Omental fat pad (tissue), 4 donors: ENCODE data around the gene BPHL. TPM values are rescaled to one million over a fixed set of nuclear protein-coding genes. Genes with fewer than 3 reads are reported as not detected.

Source experiments
- ATAC-seq: fragments of 150-250 bp; one replicate; pipeline ENCODE4 v1.9.1; 2016; ENCODE audit warnings: mild to moderate bottlenecking, moderate library complexity; ENCODE audit not compliant: low FRiP score
- DNase-seq: peaks from one replicate; pipeline ENCODE4 v3.0.0-alpha.2; 2019; ENCODE audit warnings: low spot score
- CTCF ChIP-seq, 3 donors: fragments of 450-650 bp; IDR thresholded peaks; one replicate each; pipeline ENCODE4 v1.5.1; 2016 to 2017; ENCODE audit warnings: antibody characterized with exemption in 3 of 3, mild to moderate bottlenecking in 3 of 3, moderate library complexity in 2 of 3
- total RNA-seq, 4 donors: library from RNA; depleted of rRNA; stranded (reverse); fragments of >200 nt; gene quantifications; one replicate each; pipeline ENCODE4 v1.1.0, GENCODE V29; 2016

BPHL gene
- total RNA-seq, 4 donors from 2014 or later: 13.5 to 41.5 (median 20.9) TPM

GRCh38 chr6:3157131-3157933 lies 38.8 kb downstream of the BPHL start, which contains the start of gene TUBB2A:
Gene TUBB2A (minus strand): TSS chr6:3157544. CDS start chr6:3157463, 81 bp downstream.
- peak in 1 of 3 donors; percentile 7 for TF ChIP-seq CTCF (IDR thresholded peaks at IDR 0.05)
- ATAC-seq (peak; percentile 89), DNase-seq (peak; percentile 70)

GRCh38 chr6:3159805-3160781 lies 41.6 kb downstream of the BPHL start:
- DNase-seq (no peak), ATAC-seq (peak; percentile 68)
- TF ChIP-seq CTCF (IDR thresholded peaks at IDR 0.05): no peak

- no peak for TF ChIP-seq CTCF (IDR thresholded peaks at IDR 0.05)
- ATAC-seq: no peak
- DNase-seq: no peak
Measured at GRCh38 chr6:3162067-3162497, 43.6 kb downstream of the BPHL start.

GRCh38 chr6:3162565-3163247 lies 44.2 kb downstream of the BPHL start:
- no peak for TF ChIP-seq CTCF (IDR thresholded peaks at IDR 0.05)
- DNase-seq (no peak), ATAC-seq (peak; percentile 70)

- TF ChIP-seq CTCF (IDR thresholded peaks at IDR 0.05): no peak
- ATAC-seq: no peak
- DNase-seq: no peak
Measured at GRCh38 chr6:3163248-3163594, 44.7 kb downstream of the BPHL start.

GRCh38 chr6:3164388-3164787 lies 45.9 kb downstream of the BPHL start:
- TF ChIP-seq CTCF (IDR thresholded peaks at IDR 0.05): no peak
- DNase-seq: no peak
- ATAC-seq: no peak
